GM19372 (cell line): ENCODE data around the gene AXL.

Source experiments
- ATAC-seq: cut with Tn5 transposase; IDR thresholded peaks from one replicate; pipeline ENCODE4 v1.9.1; 2021; ENCODE audit warnings: mild to moderate bottlenecking, low read depth, moderate library complexity; ENCODE audit not compliant: unreplicated experiment

AXL gene

DNA sequence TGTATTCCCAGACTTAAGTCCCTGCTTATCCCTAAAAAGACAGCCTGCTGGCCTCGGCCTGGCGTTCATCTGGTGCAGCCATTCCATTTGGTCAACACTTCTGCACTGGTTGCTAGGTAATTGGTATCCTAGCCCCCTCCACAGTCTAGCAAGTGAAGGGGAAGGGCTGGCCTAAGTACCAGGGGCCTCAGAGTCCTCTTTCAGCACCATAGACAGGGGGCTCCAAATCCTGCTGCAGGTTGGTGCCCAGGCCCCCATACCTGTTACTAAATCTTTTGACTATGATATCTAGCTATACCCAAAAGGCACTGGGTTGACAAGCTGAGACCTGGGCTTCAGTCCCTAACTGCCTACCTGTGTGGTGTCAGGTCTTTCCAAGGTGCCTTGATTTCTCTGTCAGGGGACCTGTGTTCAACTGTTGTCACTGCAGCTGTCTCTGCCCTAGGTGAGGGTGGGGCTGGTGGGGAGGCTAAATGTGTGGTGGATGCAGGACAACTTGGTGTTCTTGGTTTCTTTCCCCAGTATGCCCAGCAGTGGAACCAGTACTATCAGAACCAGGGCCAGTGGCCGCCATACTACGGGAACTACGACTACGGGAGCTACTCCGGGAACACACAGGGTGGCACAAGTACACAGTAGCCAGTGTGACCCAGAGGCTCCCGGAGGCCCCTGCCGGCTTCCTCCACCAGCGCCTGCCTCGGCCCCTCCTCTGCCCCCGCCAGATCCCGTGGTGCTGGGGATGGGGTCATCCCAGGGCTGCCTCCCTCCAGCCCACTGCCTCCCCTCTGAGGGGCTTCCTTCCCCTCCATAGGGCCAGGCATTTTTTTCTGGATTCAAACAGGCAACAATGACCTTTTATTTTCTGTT is 87.1 kb downstream of the AXL start:
- no peak for ATAC-seq

DNA sequence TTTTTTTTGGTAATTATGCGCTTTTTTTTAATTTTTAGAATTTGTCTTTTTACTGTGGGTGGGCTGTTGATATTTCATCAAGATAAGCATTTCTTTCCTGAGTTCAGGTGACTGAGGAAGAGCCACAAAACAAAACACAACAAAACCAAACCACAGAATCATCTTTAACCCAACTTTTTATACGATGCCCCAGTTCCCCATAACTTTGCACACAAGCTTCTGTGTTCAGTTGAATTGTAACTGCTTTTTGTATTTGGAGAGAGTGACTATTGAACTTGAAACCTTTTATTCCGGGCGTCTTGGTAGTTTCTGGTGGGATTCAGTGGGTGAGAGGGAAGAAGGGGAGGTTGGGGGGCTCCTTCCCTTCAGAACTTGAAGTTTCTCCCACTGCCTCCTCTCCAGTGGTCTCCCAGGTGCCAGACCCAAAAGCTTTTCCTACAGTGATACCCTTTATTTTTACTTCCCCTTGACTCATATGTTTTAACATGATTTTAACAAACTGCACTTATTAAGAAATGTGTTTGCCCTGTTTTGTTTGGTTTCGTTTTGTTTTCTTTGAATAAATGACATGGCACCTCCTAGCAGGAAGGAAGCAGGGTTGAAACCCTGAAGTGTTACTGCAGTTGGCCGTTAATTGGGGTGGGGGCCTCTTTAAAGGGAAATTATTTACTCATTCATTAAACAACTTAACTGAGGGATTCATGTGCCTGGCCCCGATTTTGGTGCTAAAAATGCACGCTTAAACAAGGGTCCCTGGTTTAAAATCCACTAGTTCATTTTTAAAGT is 88.3 kb downstream of the AXL start:
- ATAC-seq = no peak

DNA sequence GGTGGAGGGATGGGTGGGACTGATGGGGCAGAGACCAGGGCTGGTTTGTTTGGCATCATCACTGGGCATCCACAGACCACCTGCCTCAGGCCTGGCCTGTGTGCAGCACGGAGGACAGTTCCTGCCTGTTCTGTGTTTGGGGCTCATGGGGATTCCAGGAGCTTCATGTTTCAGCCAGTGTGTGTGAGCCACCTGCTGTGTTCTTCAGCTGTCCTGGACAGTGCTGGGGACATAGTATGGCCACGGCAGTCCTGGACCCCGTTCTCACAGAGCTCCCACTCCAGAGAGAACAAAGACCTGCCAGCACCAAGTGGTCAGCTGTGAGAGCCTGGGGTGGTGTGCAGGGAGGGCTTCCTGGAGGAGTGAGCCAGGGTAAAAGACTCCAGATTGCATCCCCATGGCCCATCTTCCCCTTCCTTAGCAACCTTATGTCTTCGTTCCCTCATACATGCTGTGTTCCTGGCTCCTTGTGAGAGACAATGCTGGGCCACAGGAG is 89.0 kb downstream of the AXL start:
- no peak for ATAC-seq

DNA sequence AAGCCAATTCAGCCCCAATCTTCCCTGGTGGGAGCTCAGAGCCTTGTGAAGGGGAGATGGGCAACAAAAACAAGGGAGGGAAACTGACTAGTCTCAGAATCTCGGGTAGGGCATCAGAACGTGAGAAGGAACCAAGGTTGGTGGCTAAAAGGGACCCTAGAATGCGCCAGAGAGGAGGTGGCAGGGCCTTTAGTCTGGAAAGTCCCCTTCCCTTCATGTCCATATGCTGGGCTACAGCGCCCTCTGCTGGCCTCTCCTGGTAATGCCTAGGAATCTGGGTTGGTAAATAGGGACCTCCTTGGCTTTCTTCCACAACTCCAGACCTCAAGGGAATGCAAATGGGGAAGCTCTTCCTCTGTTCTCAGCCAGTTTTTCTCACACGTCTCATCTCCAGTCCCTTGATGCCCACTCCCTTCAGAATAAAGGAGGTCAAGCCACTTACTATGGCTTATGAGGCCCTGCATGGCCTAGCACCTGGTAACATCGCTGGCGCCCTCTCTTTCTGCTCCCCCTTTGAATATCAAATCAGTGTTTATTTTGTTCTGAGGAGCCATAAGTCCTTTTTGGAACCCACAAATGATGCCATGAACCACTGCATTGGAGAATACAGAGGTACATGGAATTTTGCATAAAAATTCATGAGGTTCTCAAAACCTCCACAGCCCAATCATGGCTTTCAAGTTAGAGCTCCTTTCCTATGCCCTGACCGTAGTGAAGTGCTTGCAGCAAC is 89.6 kb downstream of the AXL start:
- no peak for ATAC-seq

DNA sequence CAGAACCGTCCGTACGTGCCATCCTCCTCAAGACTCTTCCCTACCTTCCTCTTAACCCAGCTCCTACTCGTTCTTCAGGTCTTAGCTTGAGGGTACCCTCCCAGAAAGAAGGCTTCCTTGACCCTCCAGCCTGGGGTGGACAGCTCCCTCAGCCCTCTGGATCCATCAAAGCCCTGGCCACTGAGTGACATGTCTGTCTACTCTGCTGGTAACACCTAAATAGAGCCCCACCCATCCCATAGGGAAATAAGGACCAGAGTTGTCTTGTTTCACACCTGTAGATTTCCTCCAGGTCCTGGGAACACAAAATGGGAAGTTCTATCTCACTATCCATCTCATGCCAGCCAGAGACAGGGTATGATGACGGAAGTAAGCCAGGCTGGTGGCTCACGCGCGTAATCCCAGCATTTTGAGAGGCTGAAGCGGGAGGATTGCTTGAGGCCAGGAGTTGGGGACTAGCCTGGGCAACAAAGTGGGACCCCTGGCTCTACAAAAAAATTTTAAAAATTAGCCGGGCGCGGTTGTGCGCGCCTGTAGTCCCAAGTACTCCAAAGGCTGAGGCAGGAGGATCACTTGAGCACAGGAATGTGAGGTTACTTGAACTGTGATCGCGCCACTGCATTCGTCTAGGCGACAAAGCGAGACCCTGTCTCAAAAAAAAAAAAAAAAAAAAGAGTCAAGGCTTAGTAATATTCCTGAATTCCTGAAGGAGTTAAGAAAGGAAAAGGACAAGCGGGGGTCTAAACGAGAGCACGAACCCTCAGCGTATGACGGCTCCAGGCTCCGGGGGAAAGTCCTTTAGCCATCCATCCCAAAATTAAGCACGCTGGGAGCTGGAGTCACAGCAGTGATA is 90.4 kb downstream of the AXL start:
- no peak for ATAC-seq

DNA sequence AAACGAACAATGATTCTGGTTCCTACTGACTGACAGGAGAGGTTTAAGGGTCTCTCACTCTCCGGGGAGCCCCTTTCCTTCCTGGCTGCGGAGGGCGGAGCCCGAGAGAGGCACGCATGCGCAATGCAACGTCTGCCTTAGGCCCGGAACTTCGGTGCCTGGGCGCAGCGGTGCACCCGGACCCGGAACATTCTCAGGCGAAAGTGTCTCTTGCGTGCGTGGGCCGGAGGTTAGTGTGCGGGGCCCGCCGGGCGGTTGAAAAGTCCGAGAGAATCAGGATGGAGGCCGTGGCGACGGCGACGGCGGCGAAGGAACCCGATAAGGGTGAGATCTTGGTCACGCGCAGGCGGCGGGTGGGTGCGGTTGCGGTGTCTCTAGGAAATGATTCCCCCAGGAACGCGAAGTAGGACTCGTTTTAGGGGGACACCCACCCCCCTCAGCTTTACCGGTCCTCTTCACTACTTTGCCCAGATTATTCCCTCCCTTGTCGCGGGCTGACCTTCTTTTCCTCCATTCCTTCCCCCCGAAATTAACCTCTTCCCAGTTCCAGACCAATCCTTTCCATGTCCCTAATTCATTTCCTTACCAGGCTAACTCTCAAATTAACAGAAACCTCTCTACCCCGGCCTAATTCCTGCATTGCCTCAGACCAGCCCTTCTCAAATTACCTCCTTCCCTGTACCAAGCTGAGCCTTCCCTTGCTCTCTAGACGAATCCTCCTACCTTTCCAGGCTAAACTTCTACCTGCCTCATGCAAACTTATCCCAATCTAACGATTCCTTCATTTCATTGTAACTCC is 91.2 kb downstream of the AXL start, which contains the start of gene CCDC97:
Gene CCDC97, plus strand, starts transcription at position 140 of the 799 bp plus-strand sequence. Its CDS starts 139 bp downstream, at position 279.
- ATAC-seq = peak; percentile 71

DNA sequence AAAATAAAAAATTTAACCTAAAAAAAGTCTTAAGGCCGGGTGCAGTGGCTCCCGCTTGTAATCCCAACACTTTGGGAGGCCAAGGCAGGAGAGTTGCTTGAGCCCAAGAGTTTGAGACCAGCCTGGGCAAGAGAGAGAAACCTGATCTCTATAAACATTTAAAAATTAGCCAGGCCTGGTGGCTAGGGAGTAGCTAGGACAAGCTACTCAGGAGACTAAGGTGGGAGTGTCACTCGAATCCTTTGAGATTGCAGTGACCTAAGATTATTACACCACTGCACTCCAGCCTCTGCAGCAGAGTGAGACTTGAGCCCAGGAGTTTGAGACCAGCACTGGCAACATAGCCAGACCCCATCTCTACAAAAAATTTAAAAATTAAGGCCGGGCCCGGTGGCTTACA is 92.0 kb downstream of the AXL start:
- no peak for ATAC-seq
